ENCODE data around the gene HOXD13. TPM values are rescaled to one million over a fixed set of nuclear protein-coding genes. Genes with fewer than 3 reads are reported as not detected.

The HOXD13 gene
- total RNA-seq, 4 donors from 2014 or later = 0.32 TPM; not detected in 3

DNA sequence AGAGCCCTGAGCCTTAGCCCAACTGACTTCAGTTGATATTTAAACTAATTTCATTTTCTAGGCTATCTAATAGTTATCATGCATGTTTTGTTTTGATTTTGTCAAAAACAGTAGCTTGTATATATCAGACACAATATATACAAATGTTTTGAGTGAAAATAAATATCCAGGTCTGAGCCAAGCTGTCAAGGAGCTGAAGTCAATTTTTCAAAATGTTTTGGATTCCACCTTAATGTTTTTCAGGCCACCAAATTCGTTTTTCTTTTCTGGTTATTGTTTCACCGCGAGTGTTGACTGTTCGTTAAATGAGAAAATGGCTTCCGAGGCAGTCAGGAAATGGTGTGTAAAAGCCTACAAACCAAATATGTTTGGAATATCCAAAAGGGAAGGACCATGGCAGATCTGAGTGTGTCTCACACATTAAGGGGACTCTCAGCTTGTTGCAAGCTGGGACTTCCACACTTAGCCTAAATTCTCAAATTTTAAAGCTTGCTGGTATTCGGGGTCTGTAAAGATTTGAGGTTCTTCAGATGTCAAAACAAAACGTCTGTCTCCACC, 9.9 kb downstream of the HOXD13 start:
- peaks cover 100% of the 10 kb centered on the region for H3K27me3 ChIP-seq
- in situ Hi-C loops (cut with MboI; ENCODE audit: low pct_ligation_motif_present in 1 of 4, low pct_unique_long_range_greater_than_20kb in 1 of 4, low sequenced_read_pairs in 3 of 4) = loop anchor here in 3 of 4 donors (25.0 kb wide), 2 partner anchors 710 to 1035 kb away; no protein-coding TSS in a partner anchor
- H3K4me3 ChIP-seq = no peak overlapping the region
- H3K36me3 ChIP-seq = no peaks in the 10 kb centered on the region
- no peak overlapping the region for H3K27ac ChIP-seq
- H3K4me1 ChIP-seq = peaks cover 4 to 37% (median 30%) of the 10 kb centered on the region in 4 donors
- intact Hi-C loops (cut with DNase I; ENCODE audit: low total_unique reads) = loop anchor here (2.0 kb wide), 1 partner anchor 406 kb away; no protein-coding TSS in a partner anchor
- WGBS, 2 donors (ENCODE audit: low coverage in 1 of 2) = 54 to 66% methylated on average over 7 of the region's 7 CpGs
- DNase-seq = no peak
- TF ChIP-seq CTCF (IDR thresholded peaks at IDR 0.05) (no peak), POLR2AphosphoS5 (IDR thresholded peaks at IDR 0.05) (no peak), POLR2A (IDR thresholded peaks at IDR 0.05) (no peak), EP300 (IDR thresholded peaks at IDR 0.05; ENCODE audit: low read depth) (no peak)
- no peaks in the 10 kb centered on the region for H3K9me3 ChIP-seq

- Histone ChIP-seq H3K27ac (no peak overlapping the region), H3K9me3 (no peaks in the 10 kb centered on the region), H3K36me3 (no peaks in the 10 kb centered on the region), H3K4me3 (no peak overlapping the region), H3K4me1 (peaks cover 4 to 34% (median 25%) of the 10 kb centered on the region in 4 donors), H3K27me3 (peaks cover 98% of the 10 kb centered on the region)
- WGBS, 2 donors (ENCODE audit: low coverage in 1 of 2) = 63 to 73% methylated on average over 7 of the region's 7 CpGs
- in situ Hi-C loops (cut with MboI; ENCODE audit: low pct_ligation_motif_present in 1 of 4, low pct_unique_long_range_greater_than_20kb in 1 of 4, low sequenced_read_pairs in 3 of 4) (loop anchor here in 3 of 4 donors (25.0 kb wide), 2 partner anchors 709 to 1034 kb away; no protein-coding TSS in a partner anchor), intact Hi-C loops (cut with DNase I; ENCODE audit: low total_unique reads) (loop anchor here (2.0 kb wide), 1 partner anchor 406 kb away; no protein-coding TSS in a partner anchor)
- TF ChIP-seq EP300 (IDR thresholded peaks at IDR 0.05; ENCODE audit: low read depth) (no peak), POLR2A (IDR thresholded peaks at IDR 0.05) (no peak), POLR2AphosphoS5 (IDR thresholded peaks at IDR 0.05) (no peak), CTCF (IDR thresholded peaks at IDR 0.05) (no peak)
- DNase-seq = no peak
These were observed 10.7 kb downstream of the HOXD13 start for GRCh38 chr2:176103194-176103593.

DNA sequence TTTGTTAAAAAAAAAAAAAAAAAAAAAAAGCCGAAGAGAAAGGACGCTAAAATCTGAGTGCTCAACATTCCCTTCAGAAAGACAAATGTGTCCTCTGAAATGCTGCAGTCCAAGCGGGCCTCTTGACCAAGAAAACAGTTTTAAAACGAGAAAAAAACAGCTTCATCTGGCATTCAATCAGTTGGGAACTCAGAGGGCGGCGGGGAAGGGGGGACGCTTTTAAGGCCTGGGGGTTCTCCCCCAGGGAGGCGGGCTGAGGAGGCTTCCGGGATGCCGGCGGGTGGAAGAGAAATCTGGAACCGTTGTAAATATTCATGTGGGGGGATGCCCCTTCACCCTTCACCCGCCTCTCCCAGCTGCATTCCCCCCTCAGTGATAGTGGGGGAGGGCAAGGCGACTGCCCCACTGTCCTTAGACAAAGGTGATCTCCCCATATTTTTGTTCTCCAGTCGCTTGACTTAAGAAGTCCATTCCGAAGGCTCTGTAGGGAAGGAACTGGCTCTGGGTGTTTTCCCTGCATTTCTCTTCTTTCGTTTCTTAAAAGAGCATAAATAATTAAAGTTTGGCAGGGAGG, 11.3 kb downstream of the HOXD13 start:
- Histone ChIP-seq H3K9me3 (no peaks in the 10 kb centered on the region), H3K36me3 (no peaks in the 10 kb centered on the region), H3K27ac (peak overlapping the region in 3 of 4 donors; percentile 51 to 79 (median 68)), H3K27me3 (peaks cover 98% of the 10 kb centered on the region), H3K4me1 (peaks cover 7 to 37% (median 25%) of the 10 kb centered on the region in 4 donors), H3K4me3 (peak overlapping the region in 2 of 4 donors; percentile 37 to 52)
- DNase-seq = no peak
- intact Hi-C loops (cut with DNase I; ENCODE audit: low total_unique reads) (loop anchor here (2.0 kb wide), 1 partner anchor 407 kb away; no protein-coding TSS in a partner anchor), in situ Hi-C loops (cut with MboI; ENCODE audit: low pct_ligation_motif_present in 1 of 4, low pct_unique_long_range_greater_than_20kb in 1 of 4, low sequenced_read_pairs in 3 of 4) (loop anchor here in 3 of 4 donors (25.0 kb wide), 2 partner anchors 708 to 1033 kb away; no protein-coding TSS in a partner anchor)
- WGBS, 2 donors (ENCODE audit: low coverage in 1 of 2) = 11 to 17% methylated on average over 6 to 17 of the region's 17 CpGs
- TF ChIP-seq CTCF (IDR thresholded peaks at IDR 0.05) (no peak), EP300 (IDR thresholded peaks at IDR 0.05; ENCODE audit: low read depth) (no peak), POLR2A (IDR thresholded peaks at IDR 0.05) (no peak), POLR2AphosphoS5 (IDR thresholded peaks at IDR 0.05) (no peak)

DNA sequence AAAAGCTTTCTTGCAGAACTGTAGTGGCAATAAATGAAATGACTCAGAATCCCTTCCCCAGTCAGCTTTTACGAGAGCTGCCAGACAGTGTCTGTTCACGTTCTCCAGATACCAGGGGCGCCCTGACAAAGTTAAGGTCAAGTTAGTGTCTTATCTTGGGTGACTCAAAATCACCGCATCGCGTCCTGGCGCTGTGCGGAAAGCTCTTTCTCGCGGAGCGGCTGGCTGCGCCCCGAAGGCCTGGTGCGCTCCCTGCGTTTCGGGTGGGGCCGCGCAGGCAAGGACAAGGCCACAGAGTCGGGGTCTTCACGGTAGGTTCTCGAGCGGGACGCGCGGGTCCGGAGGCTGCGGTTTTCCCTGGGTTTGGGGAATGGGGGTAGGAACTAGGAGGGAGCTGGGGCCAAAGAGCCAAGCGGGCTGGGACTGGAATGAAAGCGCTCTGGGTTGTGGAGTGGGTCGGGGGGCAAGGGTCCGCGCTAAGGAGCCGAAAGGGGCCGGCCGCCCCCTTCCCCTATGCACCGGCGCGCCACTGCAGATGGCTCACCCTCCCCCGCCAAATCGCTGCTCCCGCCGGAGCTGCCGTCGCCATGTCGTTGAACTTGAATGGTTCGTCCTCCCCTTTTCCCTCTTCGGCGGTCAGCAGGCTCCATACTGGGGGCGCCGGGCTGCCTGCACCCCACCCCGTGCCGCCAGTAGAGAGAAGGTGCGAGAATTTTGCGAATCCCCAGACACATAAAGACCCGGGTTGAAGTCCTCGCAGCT, 12.0 kb downstream of the HOXD13 start:
- intact Hi-C loops (cut with DNase I; ENCODE audit: low total_unique reads) (no loop called here), in situ Hi-C loops (cut with MboI; ENCODE audit: low pct_ligation_motif_present in 1 of 4, low pct_unique_long_range_greater_than_20kb in 1 of 4, low sequenced_read_pairs in 3 of 4) (loop anchor here in 3 of 4 donors (25.0 kb wide), 2 partner anchors 708 to 1033 kb away; no protein-coding TSS in a partner anchor)
- Histone ChIP-seq H3K9me3 (no peaks in the 10 kb centered on the region), H3K27me3 (peaks cover 98% of the 10 kb centered on the region), H3K4me1 (peaks cover 8 to 42% (median 25%) of the 10 kb centered on the region in 4 donors), H3K4me3 (peak overlapping the region in 2 of 4 donors; percentile 37 to 52), H3K36me3 (no peaks in the 10 kb centered on the region), H3K27ac (peak overlapping the region; percentile 44 to 79 (median 60))
- no peak for DNase-seq
- no peak for TF ChIP-seq POLR2A (IDR thresholded peaks at IDR 0.05)
- peak in 1 of 3 donors; percentile 25 for TF ChIP-seq POLR2AphosphoS5 (IDR thresholded peaks at IDR 0.05)
- no peak for TF ChIP-seq EP300 (IDR thresholded peaks at IDR 0.05; ENCODE audit: low read depth)
- 9 to 15% methylated on average over 7 to 52 of the region's 56 CpGs for WGBS, 2 donors (ENCODE audit: low coverage in 1 of 2)
